DND-41 (cell line): Measurements from ENCODE around the gene RNF145.

Experiments
- ATAC-seq: fragments of 200-7000 bp; cut with Tn5 transposase; 3 replicates; pipeline ENCODE4 v1.9.1; 2021; ENCODE audit warnings: low read depth; ENCODE audit not compliant: insufficient read depth
- DNase-seq: peaks from one replicate; pipeline ENCODE4 v3.0.0-alpha.2; 2020
- H2AFZ ChIP-seq: 2 replicates; pipeline ENCODE4 v1.6.0; 2012; ENCODE audit warnings: low read depth, low read length
- H3K27ac ChIP-seq: 2 replicates; pipeline ENCODE4 v1.5.1; 2012; ENCODE audit warnings: low read length, inconsistent platforms
- H3K27me3 ChIP-seq: fragments of 200-600 bp; sonication (generic); 2 replicates; pipeline ENCODE4 v1.6.0; 2012; ENCODE audit warnings: low read length, mild to moderate bottlenecking, inconsistent platforms; ENCODE audit not compliant: insufficient read depth, poor library complexity
- H3K36me3 ChIP-seq: 2 replicates; pipeline ENCODE4 v1.5.1; 2012; ENCODE audit warnings: low read length, inconsistent platforms; ENCODE audit not compliant: insufficient read depth
- H3K4me1 ChIP-seq: 2 replicates; pipeline ENCODE4 v1.5.1; 2012; ENCODE audit warnings: mild to moderate bottlenecking, low read length; ENCODE audit not compliant: insufficient read depth
- H3K4me2 ChIP-seq: 2 replicates; pipeline ENCODE4 v1.6.0; 2012; ENCODE audit warnings: mild to moderate bottlenecking, moderate library complexity, low read length, inconsistent platforms; ENCODE audit not compliant: insufficient read depth
- H3K4me3 ChIP-seq, 2 experiments: fragments of 200-600 bp in 1 of 2; shearing (Covaris generic) in 1 of 2; 2 replicates each; pipeline ENCODE4 v1.5.1; 2012 to 2016; ENCODE audit warnings: inconsistent platforms in 2 of 2, low read length in 2 of 2, mild to moderate bottlenecking in 2 of 2, low read depth in 1 of 2, moderate library complexity in 1 of 2
- H3K79me2 ChIP-seq: 2 replicates; pipeline ENCODE4 v1.6.0; 2012; ENCODE audit warnings: low read length, inconsistent platforms; ENCODE audit not compliant: insufficient read depth
- H3K9ac ChIP-seq: 2 replicates; pipeline ENCODE4 v1.6.0; 2012; ENCODE audit warnings: low read depth, mild to moderate bottlenecking, inconsistent platforms, low read length, moderate library complexity
- H3K9me3 ChIP-seq: 2 replicates; pipeline ENCODE4 v1.5.1; 2012; ENCODE audit warnings: low read length, moderate library complexity, mild to moderate bottlenecking, inconsistent platforms; ENCODE audit not compliant: insufficient read depth, severe bottlenecking
- H4K20me1 ChIP-seq: 2 replicates; pipeline ENCODE4 v1.6.0; 2012; ENCODE audit warnings: low read length; ENCODE audit not compliant: insufficient read depth
- EZH2 ChIP-seq: IDR thresholded peaks from 3 replicates; pipeline ENCODE4 v1.6.1; 2012; ENCODE audit warnings: borderline replicate concordance, low read depth, mild to moderate bottlenecking, moderate library complexity, low read length, inconsistent platforms; ENCODE audit not compliant: severe bottlenecking
- TF ChIP-seq, protein P1 (sequence below): IDR thresholded peaks from 2 replicates; pipeline ENCODE4 v1.5.1; 2012; ENCODE audit warnings: borderline replicate concordance, low read length, moderate library complexity, mild to moderate bottlenecking; ENCODE audit not compliant: poor library complexity, severe bottlenecking; ENCODE audit errors: extremely low read depth

The RNF145 gene

GRCh38 chr5:159257007-159257406 is 47.7 kb upstream of the RNF145 start:
- H2AFZ ChIP-seq: no peak overlapping the region
- TF ChIP-seq, protein P1, sequence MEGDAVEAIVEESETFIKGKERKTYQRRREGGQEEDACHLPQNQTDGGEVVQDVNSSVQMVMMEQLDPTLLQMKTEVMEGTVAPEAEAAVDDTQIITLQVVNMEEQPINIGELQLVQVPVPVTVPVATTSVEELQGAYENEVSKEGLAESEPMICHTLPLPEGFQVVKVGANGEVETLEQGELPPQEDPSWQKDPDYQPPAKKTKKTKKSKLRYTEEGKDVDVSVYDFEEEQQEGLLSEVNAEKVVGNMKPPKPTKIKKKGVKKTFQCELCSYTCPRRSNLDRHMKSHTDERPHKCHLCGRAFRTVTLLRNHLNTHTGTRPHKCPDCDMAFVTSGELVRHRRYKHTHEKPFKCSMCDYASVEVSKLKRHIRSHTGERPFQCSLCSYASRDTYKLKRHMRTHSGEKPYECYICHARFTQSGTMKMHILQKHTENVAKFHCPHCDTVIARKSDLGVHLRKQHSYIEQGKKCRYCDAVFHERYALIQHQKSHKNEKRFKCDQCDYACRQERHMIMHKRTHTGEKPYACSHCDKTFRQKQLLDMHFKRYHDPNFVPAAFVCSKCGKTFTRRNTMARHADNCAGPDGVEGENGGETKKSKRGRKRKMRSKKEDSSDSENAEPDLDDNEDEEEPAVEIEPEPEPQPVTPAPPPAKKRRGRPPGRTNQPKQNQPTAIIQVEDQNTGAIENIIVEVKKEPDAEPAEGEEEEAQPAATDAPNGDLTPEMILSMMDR: no peak
- TF ChIP-seq EZH2: no peak

DNA sequence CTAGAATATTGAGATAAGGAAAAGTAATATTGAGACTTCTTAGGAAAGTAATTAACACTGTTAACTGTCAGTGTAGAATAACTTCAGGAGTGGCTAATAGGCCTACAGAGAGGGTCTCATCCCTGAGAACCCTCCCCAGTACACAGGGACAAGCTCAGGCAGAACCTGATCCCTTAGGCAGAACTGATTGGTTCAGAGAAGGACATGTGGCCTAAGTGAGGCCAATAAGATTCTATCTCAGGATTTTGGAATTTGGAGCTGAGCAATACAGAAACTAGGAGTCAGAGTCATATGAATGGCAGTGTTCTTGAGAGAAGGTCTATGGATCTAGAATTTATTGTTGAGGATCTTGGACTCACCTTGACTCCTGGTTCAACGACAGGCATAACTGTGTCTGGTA is 42.8 kb upstream of the RNF145 start:
- no peaks in the 10 kb centered on the region for H3K9me3 ChIP-seq
- no peaks in the 10 kb centered on the region for H3K79me2 ChIP-seq
- no peak overlapping the region for H3K9ac ChIP-seq
- DNase-seq (no peak), ATAC-seq (no peak)
- H3K4me2 ChIP-seq: no peak overlapping the region
- no peak overlapping the region for H3K27ac ChIP-seq
- no peak for TF ChIP-seq EZH2
- TF ChIP-seq, protein P1: no peak
- H3K4me1 ChIP-seq: no peaks in the 10 kb centered on the region
- no peaks in the 10 kb centered on the region for H3K36me3 ChIP-seq
- no peaks in the 10 kb centered on the region for H3K27me3 ChIP-seq
- H2AFZ ChIP-seq: no peak overlapping the region
- no peak overlapping the region for H3K4me3 ChIP-seq
- H4K20me1 ChIP-seq: no peaks in the 10 kb centered on the region

More at GRCh38 chr5:159257007-159257406, 47.7 kb upstream of the RNF145 start:
- no peaks in the 10 kb centered on the region for H3K36me3 ChIP-seq
- no peak overlapping the region for H3K27ac ChIP-seq
- peaks cover 11% of the 10 kb centered on the region for H3K4me1 ChIP-seq
- H3K27me3 ChIP-seq: no peaks in the 10 kb centered on the region
- H3K4me2 ChIP-seq: no peak overlapping the region
- no peaks in the 10 kb centered on the region for H4K20me1 ChIP-seq
- no peaks in the 10 kb centered on the region for H3K9me3 ChIP-seq
- DNase-seq (no peak), ATAC-seq (no peak)
- H3K9ac ChIP-seq: no peak overlapping the region
- 0 out of 2 replicates have a peak, but pooled peaks cover 3% of the 10 kb centered on the region for H3K79me2 ChIP-seq
- no peak overlapping the region for H3K4me3 ChIP-seq

GRCh38 chr5:159249158-159249557 is 39.8 kb upstream of the RNF145 start:
- Histone ChIP-seq H3K79me2 (no peaks in the 10 kb centered on the region), H3K36me3 (no peaks in the 10 kb centered on the region), H3K9ac (no peak overlapping the region), H3K27ac (no peak overlapping the region), H3K9me3 (no peaks in the 10 kb centered on the region), H3K27me3 (no peaks in the 10 kb centered on the region), H3K4me2 (no peak overlapping the region), H4K20me1 (no peaks in the 10 kb centered on the region), H3K4me3 (no peak overlapping the region), H2AFZ (no peak overlapping the region), H3K4me1 (no peaks in the 10 kb centered on the region)
- DNase-seq (no peak), ATAC-seq (no peak)
- TF ChIP-seq EZH2: no peak
- TF ChIP-seq, protein P1: no peak

DNA sequence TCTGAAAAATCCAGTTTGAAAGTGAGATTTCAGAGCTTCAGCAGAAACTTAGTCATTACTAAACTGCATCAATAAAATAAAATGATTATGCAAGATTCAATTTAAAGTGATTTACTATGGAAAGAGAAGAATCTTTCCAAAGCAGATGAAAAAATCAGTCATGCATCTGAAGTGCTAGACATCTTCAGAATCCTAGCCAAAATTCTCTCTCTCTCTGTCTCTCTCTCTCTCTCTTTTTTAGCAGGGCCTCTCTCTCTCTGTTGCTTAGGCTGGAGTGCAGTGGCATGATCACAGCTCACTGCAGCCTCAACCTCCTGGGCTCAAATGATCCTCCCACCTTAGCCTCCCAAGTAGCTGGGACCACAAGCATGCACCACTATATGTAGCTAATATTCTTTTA is 35.5 kb upstream of the RNF145 start:
- no peaks in the 10 kb centered on the region for H3K36me3 ChIP-seq
- no peak overlapping the region for H2AFZ ChIP-seq
- no peak overlapping the region for H3K27ac ChIP-seq
- no peak for DNase-seq
- no peak overlapping the region for H3K9ac ChIP-seq
- H4K20me1 ChIP-seq: no peaks in the 10 kb centered on the region
- H3K4me2 ChIP-seq: no peak overlapping the region
- H3K4me3 ChIP-seq: no peak overlapping the region
- H3K79me2 ChIP-seq: no peaks in the 10 kb centered on the region
- H3K9me3 ChIP-seq: no peaks in the 10 kb centered on the region
- no peaks in the 10 kb centered on the region for H3K27me3 ChIP-seq
- H3K4me1 ChIP-seq: no peaks in the 10 kb centered on the region
- ATAC-seq: no peak
- TF ChIP-seq, protein P1: no peak
- TF ChIP-seq EZH2: no peak
